ENCODE data around the gene IFIH1.

GRCh38 chr2:162219426-162219825 is 99.1 kb downstream of the IFIH1 start:
- TF ChIP-seq CTCF (IDR thresholded peaks at IDR 0.05 in 8 of 11, conservative IDR thresholded peaks at IDR 0.05 in 3 of 11) = no peak
- TF ChIP-seq POLR2AphosphoS5 (IDR thresholded peaks at IDR 0.05) = no peak
